Prostate gland (tissue), 2 donors: ENCODE results near the gene TOPAZ1. TPM values are rescaled to one million over a fixed set of nuclear protein-coding genes. Genes with fewer than 3 reads are reported as not detected.

ENCODE experiments used
- DNase-seq: peaks from one replicate; pipeline ENCODE4 v3.0.0-alpha.2; 2019; ENCODE audit warnings: low spot score
- H3K27ac ChIP-seq, 2 donors: fragments of 200-600 bp; sonication (generic); 2 replicates each; pipeline ENCODE4 v1.5.1; 2017 to 2019
- H3K27me3 ChIP-seq: fragments of 200-600 bp; sonication (generic); replicated peaks from 2 replicates; pipeline ENCODE4 v1.5.1; 2019; ENCODE audit not compliant: insufficient read depth
- H3K36me3 ChIP-seq, 2 donors: fragments of 200-600 bp; sonication (generic); 1 replicate in 1 of 2; 2 replicates in 1 of 2; pipeline versions ENCODE4 v1.5.1 to v1.8.1; 2017 to 2019
- H3K4me1 ChIP-seq: fragments of 200-600 bp; sonication (generic); replicated peaks from 2 replicates; pipeline ENCODE4 v1.5.1; 2019
- H3K4me3 ChIP-seq, 2 donors: fragments of 200-600 bp; sonication (generic); 2 replicates each; pipeline ENCODE4 v1.5.1; 2017 to 2019
- H3K9me3 ChIP-seq: fragments of 200-600 bp; sonication (generic); 2 replicates; pipeline ENCODE4 v1.5.1; 2017
- POLR2A ChIP-seq: fragments of 450-650 bp; IDR thresholded peaks from one replicate; pipeline ENCODE4 v1.6.1; 2016; ENCODE audit warnings: antibody characterized with exemption, mild to moderate bottlenecking
- POLR2AphosphoS5 ChIP-seq: sonication (generic); formaldehyde crosslinking; IDR thresholded peaks from one replicate; pipeline ENCODE4 v1.6.1; 2017; ENCODE audit warnings: antibody characterized with exemption
- WGBS: methylation state at CpG from one replicate; pipeline ENCODE4 v1.1.5; 2018; 5-methylcytosine and 5-hydroxymethylcytosine counted together
- intact Hi-C: fragments of 100-400 bp; cut with DNase I; formaldehyde crosslinking; loops from one replicate; pipeline ENCODE4 v1.14.2; 2022
- total RNA-seq, 2 donors: library from RNA; depleted of rRNA; stranded (reverse); fragments of >200 nt; gene quantifications; one replicate each; pipeline ENCODE4 v1.1.0, GENCODE V29; 2016
- TF ChIP-seq, protein P1 (sequence below), 4 experiments: fragments of 200-600 bp in 2 of 4; fragments of 450-650 bp in 2 of 4; sonication (generic) in 2 of 4; IDR thresholded peaks; 1 replicate in 3 of 4; 2 replicates in 1 of 4; pipeline ENCODE4 v1.5.1; 2016 to 2019; ENCODE audit warnings: antibody characterized with exemption in 4 of 4, mild to moderate bottlenecking in 2 of 4, moderate library complexity in 2 of 4

TOPAZ1 gene
- total RNA-seq, 2 donors from 2014 or later = 3.4 TPM; not detected in 1

DNA sequence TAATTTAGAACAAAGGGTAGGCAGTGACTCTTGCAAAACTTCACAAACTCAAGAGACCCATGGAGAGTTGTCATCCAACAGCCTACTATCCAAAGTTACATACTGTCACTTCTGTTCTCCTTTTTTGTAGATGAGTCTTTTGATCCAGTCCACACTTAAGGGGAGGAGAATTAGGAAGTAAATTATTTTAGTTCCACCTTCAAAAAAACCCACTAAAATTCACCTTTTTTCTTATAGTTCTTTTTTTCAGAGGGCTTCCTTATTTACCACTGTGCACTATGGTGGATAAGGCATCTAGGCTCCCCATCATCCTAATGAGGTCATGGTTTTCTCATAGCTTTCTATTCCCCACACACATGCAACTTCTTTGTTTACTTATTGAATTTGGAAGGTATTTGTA is 88.3 kb downstream of the TOPAZ1 start:
- TF ChIP-seq POLR2A (no peak), POLR2AphosphoS5 (no peak)
- TF ChIP-seq, protein P1, sequence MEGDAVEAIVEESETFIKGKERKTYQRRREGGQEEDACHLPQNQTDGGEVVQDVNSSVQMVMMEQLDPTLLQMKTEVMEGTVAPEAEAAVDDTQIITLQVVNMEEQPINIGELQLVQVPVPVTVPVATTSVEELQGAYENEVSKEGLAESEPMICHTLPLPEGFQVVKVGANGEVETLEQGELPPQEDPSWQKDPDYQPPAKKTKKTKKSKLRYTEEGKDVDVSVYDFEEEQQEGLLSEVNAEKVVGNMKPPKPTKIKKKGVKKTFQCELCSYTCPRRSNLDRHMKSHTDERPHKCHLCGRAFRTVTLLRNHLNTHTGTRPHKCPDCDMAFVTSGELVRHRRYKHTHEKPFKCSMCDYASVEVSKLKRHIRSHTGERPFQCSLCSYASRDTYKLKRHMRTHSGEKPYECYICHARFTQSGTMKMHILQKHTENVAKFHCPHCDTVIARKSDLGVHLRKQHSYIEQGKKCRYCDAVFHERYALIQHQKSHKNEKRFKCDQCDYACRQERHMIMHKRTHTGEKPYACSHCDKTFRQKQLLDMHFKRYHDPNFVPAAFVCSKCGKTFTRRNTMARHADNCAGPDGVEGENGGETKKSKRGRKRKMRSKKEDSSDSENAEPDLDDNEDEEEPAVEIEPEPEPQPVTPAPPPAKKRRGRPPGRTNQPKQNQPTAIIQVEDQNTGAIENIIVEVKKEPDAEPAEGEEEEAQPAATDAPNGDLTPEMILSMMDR (IDR thresholded peaks at IDR 0.05) = no peak
- intact Hi-C loops = loop anchor here (10.0 kb wide), 2 partner anchors 385 to 585 kb away; partner anchors contain the start of gene ZNF502

DNA sequence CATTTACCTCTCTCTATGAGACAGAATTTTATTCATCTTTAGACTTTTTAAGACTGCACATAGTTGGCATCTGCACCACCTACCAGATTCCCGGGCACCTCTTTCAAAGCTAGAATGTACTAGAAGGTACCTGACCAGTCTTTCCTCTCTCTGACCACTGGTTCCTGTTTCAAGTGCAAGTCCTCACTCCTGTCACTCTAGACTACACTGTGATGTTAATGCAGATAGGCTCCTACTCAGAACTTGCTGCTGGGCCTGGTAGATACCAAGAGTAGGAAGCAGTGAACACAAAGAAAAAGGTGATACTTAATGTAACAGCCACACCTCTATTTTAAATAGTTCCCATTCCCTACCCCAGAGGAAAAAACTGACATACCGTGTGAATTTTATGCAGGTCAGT is 88.8 kb downstream of the TOPAZ1 start:
- DNase-seq = no peak
- intact Hi-C loops = no loop called here
- Histone ChIP-seq H3K27ac (no peak overlapping the region), H3K27me3 (no peaks in the 10 kb centered on the region), H3K4me1 (no peaks in the 10 kb centered on the region), H3K4me3 (no peak overlapping the region), H3K36me3 (no peaks in the 10 kb centered on the region), H3K9me3 (no peaks in the 10 kb centered on the region)
- 88% methylated on average over 2 of the region's 2 CpGs for WGBS
- TF ChIP-seq POLR2AphosphoS5 (no peak), POLR2A (no peak)
- TF ChIP-seq, protein P1 (IDR thresholded peaks at IDR 0.05) = no peak

More for the DNA sequence above, 88.3 kb downstream of the TOPAZ1 start:
- H3K36me3 ChIP-seq = no peaks in the 10 kb centered on the region
- H3K27me3 ChIP-seq = no peaks in the 10 kb centered on the region
- H3K27ac ChIP-seq = no peak overlapping the region
- no peaks in the 10 kb centered on the region for H3K9me3 ChIP-seq
- no peaks in the 10 kb centered on the region for H3K4me1 ChIP-seq
- no peak overlapping the region for H3K4me3 ChIP-seq
- DNase-seq = no peak

DNA sequence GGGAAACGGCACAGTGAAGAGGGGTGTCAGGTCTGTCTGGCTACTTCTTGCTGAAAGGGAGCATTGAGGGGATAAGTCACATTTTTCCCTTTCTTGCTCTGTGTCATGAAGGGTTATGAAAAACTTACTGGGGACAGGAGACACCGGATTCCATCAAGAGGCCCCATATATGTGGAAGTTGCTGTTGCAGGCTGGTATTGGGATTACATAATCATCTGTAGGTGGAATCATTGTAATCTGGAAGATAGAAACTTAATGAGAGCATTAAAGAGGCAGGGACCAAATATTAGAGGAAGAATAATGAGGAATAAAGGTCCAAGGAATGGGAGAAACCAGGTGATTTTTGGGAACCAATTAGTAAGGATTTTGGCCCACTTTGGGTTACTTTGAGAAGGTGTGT is 92.6 kb downstream of the TOPAZ1 start:
- intact Hi-C loops = no loop called here
- H3K4me3 ChIP-seq = no peak overlapping the region
- H3K4me1 ChIP-seq = no peaks in the 10 kb centered on the region
- no peaks in the 10 kb centered on the region for H3K27me3 ChIP-seq
- H3K36me3 ChIP-seq = no peaks in the 10 kb centered on the region
- no peak for DNase-seq
- no peak overlapping the region for H3K27ac ChIP-seq
- H3K9me3 ChIP-seq = no peaks in the 10 kb centered on the region
- WGBS = 75% methylated on average over 2 of the region's 2 CpGs
- no peak for TF ChIP-seq POLR2A
- no peak for TF ChIP-seq POLR2AphosphoS5
- TF ChIP-seq, protein P1 (IDR thresholded peaks at IDR 0.05) = no peak

DNA sequence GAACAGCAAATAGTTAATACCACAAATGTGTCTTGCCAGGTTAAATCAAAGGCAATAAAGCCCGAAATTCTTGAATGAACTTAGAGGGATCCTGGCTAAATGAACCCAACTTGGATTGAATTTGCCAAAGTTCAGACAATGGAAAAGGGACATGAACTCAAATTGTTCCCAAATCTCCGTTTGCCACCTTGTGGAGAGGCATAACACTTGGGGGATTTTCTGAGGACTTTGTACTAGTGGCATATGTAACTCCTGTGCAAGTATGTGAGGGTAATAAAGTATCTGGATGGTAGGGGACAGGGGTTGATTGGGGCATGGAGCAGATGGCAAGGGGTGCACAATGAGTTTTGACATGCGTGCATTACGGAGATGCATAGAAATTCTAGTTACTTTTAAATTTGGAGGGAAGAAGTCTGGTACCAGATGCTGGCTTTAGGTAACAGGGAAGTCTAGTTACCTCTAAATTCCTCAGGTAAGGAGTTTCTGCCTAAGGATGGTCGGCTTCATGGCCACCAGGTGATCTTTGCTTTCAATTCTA is 95.6 kb downstream of the TOPAZ1 start:
- TF ChIP-seq POLR2AphosphoS5 = no peak
- TF ChIP-seq, protein P1 (IDR thresholded peaks at IDR 0.05) = peak in 1 of 4 experiments; percentile 10
- Histone ChIP-seq H3K27me3 (no peaks in the 10 kb centered on the region), H3K36me3 (no peaks in the 10 kb centered on the region), H3K4me3 (peak overlapping the region; percentile 68 to 80), H3K4me1 (no peaks in the 10 kb centered on the region), H3K9me3 (no peaks in the 10 kb centered on the region), H3K27ac (peak overlapping the region; percentile 94 to 97)
- no peak for DNase-seq
- intact Hi-C loops = no loop called here
- WGBS = 28% methylated on average over 5 of the region's 5 CpGs

DNA sequence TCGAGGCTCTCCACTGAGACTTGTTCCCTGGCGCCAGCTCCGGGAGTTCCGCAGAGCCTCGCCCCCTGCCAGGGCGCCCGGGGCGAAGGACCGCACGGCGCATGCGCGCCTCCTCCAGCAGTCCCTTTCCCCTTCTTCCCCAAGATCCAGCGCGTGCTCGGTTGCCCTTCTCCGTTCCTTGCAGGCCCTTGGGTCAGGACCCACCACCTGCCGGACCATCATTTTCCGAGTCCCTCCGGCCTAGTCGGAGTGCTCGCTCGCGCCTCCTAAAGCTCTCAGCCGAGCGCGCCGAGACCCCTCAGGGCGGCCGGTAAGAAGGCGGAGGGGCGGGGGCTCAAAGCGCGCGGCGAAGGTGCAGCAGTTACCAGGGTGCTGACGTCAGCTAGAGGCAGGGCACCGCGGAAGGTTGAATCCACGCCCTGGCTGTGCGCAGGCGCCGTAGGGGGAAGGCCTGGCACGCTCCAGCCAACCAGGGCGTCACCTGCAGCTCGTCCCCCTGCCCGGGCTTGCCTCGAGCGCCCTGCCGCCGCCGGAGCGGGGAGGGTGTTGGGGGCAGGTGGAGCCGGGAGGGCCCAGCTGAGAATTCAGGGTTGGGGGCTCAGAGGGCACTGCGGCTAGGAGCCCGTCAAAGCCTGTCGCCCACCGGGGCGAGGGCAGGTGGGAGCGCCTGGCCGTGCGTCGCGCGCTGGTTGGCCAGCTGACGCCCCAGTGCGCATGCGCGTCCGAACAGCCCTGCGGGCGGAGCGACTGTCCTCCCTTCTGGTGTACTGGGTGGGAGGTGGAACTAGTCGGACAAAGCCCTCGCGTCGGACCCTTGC is 96.5 kb downstream of the TOPAZ1 start, which contains the start of gene TCAIM:
Gene TCAIM, plus strand, starts transcription at position 757 of the 818 bp plus-strand sequence. CDS start 16,017 bp downstream, outside the sequence.
- intact Hi-C loops = no loop called here
- under 1% methylated on average over 56 of the region's 77 CpGs for WGBS
- Histone ChIP-seq H3K4me3 (peak within 1 kb of the TSS; percentile 68 to 80), H3K9me3 (no peaks in the 10 kb centered on the region), H3K36me3 (no peaks in the 10 kb centered on the region), H3K27me3 (no peaks in the 10 kb centered on the region), H3K4me1 (no peaks in the 10 kb centered on the region), H3K27ac (peak within 1 kb of the TSS; percentile 94 to 97)
- TF ChIP-seq POLR2AphosphoS5 = peak; percentile 79
- peak; percentile 89 for TF ChIP-seq POLR2A
- TF ChIP-seq, protein P1 (IDR thresholded peaks at IDR 0.05) = peak in 2 of 4 experiments; percentile 3 to 10
- peak; percentile 98 for DNase-seq
